NCI-H748 (cell line): ENCODE data around the gene MEGF9.
"Not testable (repeated sequence)": the region's sequence is repeated elsewhere in the genome, so short reads cannot be mapped to it uniquely, and the experiment has no call there.

Experiments
- DNase-seq: peaks from one replicate; lab custom pipeline; 2025; ENCODE audit not compliant: unreplicated experiment; lab: John Stamatoyannopoulos, UW

MEGF9 gene

GRCh38 chr9:120579139-120580050 is 134.9 kb downstream of the MEGF9 start:
- DNase-seq = peak; percentile 54

DNA sequence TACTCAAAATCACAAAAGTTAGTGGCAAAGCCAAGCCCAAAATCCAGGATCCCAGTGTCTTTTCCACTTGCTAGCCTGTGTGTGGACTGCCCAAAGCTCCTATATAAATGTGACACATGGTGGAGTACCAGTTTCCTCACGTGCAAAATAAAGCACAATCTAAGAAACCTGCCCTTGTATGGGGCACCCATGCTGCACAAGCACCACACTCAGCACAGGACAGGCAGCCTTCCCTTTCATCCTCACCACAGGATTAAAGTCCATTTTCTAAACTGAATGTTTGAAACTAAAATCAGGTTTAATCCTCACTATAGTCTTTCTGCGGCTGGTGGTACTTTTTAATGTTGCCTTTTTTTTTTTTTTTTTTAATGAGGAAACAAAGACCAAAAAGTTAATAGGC is 139.8 kb downstream of the MEGF9 start:
- no peak for DNase-seq

- no peak for DNase-seq
Measured at GRCh38 chr9:120572472-120572871, 141.8 kb downstream of the MEGF9 start.

DNA sequence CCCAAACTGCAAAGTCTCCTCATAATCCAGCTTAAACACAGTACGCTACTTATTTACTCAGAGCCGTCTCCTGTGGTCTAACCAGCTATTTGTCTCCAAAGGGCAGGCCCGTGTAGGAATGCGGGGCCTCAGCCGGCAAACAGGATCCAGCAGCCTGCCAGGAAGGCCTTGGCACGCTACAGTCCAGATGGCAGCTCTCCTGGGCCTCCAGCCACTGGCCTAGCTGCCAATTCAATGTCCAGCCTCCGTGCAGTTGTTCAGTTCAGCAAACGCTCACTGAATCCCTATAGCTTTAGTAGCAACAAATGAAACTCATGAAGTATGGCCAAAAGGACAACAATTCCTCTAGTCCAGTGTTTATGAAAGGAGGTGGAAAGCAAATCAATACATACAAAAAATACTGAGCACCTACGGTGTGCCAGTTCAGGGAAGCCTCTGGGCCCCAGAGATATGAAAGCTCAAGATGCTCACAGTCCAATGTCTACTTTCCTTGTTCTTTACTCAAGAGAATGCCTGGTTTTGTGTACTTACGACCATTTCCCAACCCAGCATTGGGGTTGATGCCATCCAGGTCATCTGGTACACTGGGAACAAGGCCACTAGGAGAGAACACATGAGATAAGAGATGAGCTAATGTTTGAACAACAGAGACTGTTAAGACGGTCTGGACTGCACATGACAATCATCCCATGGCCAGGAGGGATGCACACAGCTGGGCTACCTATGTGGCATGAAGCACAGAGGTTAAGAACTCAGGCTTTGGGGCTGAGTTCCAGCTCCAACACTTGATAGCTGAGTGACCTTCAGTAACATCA is 142.6 kb downstream of the MEGF9 start:
- no peak for DNase-seq

- DNase-seq = no peak
Measured at GRCh38 chr9:120570296-120570695, 144.0 kb downstream of the MEGF9 start.

DNA sequence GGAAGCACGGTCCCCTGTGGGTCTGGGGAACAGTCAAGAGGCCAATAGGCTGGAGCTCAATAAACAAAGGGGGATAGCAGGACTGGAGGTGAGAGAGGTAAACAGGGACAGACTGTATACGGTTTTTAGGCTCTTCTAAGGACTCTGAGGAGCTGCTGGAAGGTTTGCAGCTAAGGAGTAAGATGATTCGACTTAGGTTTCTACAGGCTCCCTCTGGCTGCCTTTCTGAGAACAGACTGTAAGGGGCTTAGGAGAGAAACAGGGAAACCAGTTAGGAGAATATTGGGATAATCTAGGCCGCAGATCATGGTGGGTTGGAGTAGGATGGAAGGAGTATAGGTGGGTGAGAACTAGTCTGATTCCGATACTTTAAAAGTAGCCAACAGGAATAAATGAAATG is 144.7 kb downstream of the MEGF9 start:
- DNase-seq = no peak

DNA sequence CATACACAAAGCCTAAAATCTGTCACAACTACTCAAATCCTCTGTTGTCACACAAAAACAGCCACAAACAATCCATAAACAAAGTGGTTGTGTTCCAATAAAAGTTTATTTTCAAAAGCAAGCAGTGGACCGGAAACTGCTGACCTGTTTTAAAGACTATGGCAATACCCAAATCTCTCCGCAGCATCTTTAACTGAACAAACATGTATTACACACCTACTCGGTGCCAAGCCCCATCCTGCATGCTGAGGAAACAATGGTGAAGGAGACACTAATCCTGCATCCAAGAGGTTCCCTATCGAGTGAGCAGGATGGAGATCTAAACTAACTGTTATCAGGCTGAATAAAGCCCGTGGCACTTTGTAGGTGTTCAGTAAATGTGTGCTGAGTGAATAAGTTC is 145.5 kb downstream of the MEGF9 start:
- no peak for DNase-seq

DNA sequence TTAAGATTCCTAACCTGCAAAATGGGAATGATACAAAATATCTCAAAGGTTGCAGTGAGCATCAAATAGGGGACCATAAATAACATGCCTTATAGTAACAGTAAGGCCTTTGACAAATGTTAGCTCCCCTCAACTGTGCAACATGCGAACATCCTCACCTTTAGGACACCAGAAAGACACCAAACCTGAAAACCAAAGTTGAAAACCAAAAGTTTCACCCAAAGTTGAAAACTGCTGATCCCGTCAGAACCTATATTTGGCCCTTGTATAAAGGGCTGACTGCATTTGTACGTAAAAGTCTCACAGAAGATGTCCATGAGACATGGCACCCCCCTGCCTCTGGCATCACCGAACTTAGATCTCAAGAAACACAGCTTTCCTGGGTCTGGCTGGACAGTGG is 146.4 kb downstream of the MEGF9 start:
- no peak for DNase-seq

- DNase-seq = no peak
Measured at GRCh38 chr9:120567081-120567480, 147.2 kb downstream of the MEGF9 start.

- no peak for DNase-seq
Measured at GRCh38 chr9:120564589-120564988, 149.7 kb downstream of the MEGF9 start.

- no peak for DNase-seq
Measured at GRCh38 chr9:120562861-120563443, 151.3 kb downstream of the MEGF9 start.

- DNase-seq = no peak
Measured at GRCh38 chr9:120561709-120562108, 152.6 kb downstream of the MEGF9 start.

DNA sequence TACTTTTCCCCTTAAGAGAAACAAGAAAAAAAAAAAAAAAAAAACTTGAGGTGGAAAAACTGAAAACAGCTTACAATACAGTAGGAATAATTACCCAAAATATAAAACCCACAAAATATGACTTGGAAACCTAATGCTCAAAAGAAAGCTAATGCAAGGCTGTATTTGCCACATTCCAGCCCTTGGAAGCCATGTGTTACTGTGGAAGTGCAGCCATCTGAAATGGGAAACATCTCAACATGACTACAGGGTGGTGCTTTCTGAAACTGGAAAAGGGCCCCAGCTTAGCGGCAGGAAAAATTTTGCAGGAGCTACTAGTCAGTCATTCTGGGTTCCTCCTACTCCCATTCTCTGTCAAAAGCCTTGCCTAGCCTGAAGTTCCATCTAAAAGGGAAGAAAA is 154.7 kb downstream of the MEGF9 start:
- DNase-seq = no peak

GRCh38 chr9:120558454-120558853 is 155.8 kb downstream of the MEGF9 start:
- no peak for DNase-seq

- no peak for DNase-seq
Measured at GRCh38 chr9:120557205-120557604, 157.1 kb downstream of the MEGF9 start.

DNA sequence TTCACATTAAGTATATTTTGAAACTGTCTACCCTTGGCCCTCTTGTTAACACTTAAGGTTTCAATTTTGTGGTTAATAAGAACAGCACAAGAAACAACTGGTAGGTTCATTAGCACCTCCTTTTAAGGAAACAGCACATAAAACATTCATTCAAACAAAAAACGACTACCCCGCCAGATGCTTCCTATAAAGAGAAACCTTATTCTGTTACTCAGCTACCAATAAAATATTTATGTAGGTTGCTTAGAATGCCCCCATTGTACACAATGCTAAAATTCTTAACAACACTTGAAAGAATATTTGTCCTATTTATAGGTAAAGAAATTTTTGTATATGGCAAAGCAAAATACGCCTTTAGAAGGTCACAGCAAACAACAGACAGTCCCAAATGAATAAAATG is 157.5 kb downstream of the MEGF9 start:
- DNase-seq = no peak

DNA sequence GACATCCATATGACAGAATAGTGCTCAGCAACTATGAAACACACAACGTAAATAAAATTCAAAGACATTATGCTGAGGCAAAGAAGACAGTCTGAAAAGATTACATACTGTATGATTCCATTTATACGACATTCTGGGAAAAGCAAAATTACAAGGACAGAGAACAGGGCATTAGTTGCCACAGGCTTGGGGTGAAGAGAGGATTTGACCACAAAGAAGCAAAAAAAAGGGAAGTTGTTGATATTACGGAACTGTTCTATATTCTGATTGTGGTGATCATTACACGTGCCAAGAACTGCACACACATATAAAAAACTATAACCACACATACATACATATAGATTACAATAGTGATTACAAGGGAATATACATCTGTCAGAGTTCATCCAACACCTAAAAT is 158.4 kb downstream of the MEGF9 start:
- no peak for DNase-seq

- DNase-seq = not testable (repeated sequence)
Measured at GRCh38 chr9:120552210-120552704, 162.0 kb downstream of the MEGF9 start.
